Uterus (tissue), 4 donors: Measurements from ENCODE around the gene E2F8. TPM values are rescaled to one million over a fixed set of nuclear protein-coding genes. Genes with fewer than 3 reads are reported as not detected.

Source experiments
- DNase-seq, 2 donors: peaks; one replicate each; pipeline ENCODE4 v3.0.0-alpha.2; 2019 to 2020
- H3K27ac ChIP-seq, 2 donors: fragments of 200-600 bp; sonication (generic); 1 replicate in 1 of 2; 2 replicates in 1 of 2; pipeline ENCODE4 v1.5.1; 2016 to 2018
- H3K27me3 ChIP-seq, 2 donors: fragments of 200-600 bp; sonication (generic); one replicate each; pipeline ENCODE4 v1.5.1; 2018 to 2019; ENCODE audit warnings: control low read depth in 1 of 2
- H3K36me3 ChIP-seq, 2 donors: fragments of 200-600 bp; sonication (generic); one replicate each; pipeline ENCODE4 v1.5.1; 2019; ENCODE audit warnings: control low read depth in 1 of 2
- H3K4me1 ChIP-seq, 2 donors: fragments of 200-600 bp; sonication (generic); one replicate each; pipeline ENCODE4 v1.5.1; 2018 to 2019; ENCODE audit warnings: control low read depth in 1 of 2
- H3K4me3 ChIP-seq, 2 donors: fragments of 200-600 bp; sonication (generic); 1 replicate in 1 of 2; 2 replicates in 1 of 2; pipeline ENCODE4 v1.5.1; 2018 to 2019; ENCODE audit warnings: mild to moderate bottlenecking in 1 of 2
- H3K9me3 ChIP-seq, 2 donors: fragments of 200-600 bp; sonication (generic); one replicate each; pipeline ENCODE4 v1.5.1; 2019; ENCODE audit warnings: control low read depth in 1 of 2
- POLR2A ChIP-seq, 2 donors: fragments of 450-650 bp; IDR thresholded peaks; one replicate each; pipeline ENCODE4 v1.6.1; 2016; ENCODE audit warnings: antibody characterized with exemption in 2 of 2, mild to moderate bottlenecking in 1 of 2, moderate library complexity in 1 of 2
- intact Hi-C: fragments of 100-400 bp; cut with DNase I; formaldehyde crosslinking; loops from one replicate; pipeline ENCODE4 v1.15.1; 2023; ENCODE audit warnings: low total_unique reads
- total RNA-seq, 4 donors: library from RNA; depleted of rRNA in 3 of 4; stranded (reverse); fragments of >200 nt in 3 of 4; gene quantifications; one replicate each; pipeline versions ENCODE4 v1.1.0 to v1.2.4, GENCODE V29; 2014 to 2023
- TF ChIP-seq, protein P1 (sequence below), 4 experiments: fragments of 200-600 bp in 2 of 4; fragments of 450-650 bp in 2 of 4; sonication (generic) in 2 of 4; IDR thresholded peaks; one replicate each; pipeline ENCODE4 v1.5.1; 2016 to 2019; ENCODE audit warnings: antibody characterized with exemption in 4 of 4, mild to moderate bottlenecking in 2 of 4, moderate library complexity in 1 of 4
- donor health status: DM: yes; HTN: yes; CAD: no.

E2F8 gene
- total RNA-seq, 4 donors from 2014 or later, result 2.4 TPM; not detected in 3

DNA sequence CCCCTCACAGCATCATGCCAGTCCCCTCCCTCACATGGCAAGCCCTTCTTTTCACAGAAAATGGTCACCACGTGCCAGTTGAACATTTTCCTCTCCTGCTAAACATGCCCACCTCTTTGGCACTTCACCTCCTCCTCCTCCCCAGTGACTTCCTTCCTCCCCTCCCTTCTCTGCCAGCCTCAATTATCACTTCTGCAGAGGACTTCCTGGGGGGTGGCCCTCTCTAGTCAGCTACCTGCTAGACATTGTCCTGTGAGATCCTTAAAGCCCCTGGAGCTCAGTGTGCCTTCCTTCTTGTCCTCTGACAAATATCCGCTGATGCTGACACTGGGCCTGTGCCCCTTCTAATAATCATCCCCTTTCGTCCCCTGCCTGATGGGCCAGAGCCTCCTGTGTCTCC is 43.2 kb upstream of the E2F8 start:
- Histone ChIP-seq H3K4me3 (no peak overlapping the region), H3K4me1 (no peaks in the 10 kb centered on the region), H3K27me3 (no peaks in the 10 kb centered on the region), H3K9me3 (no peaks in the 10 kb centered on the region), H3K27ac (no peak overlapping the region), H3K36me3 (no peaks in the 10 kb centered on the region)
- intact Hi-C loops, result no loop called here
- TF ChIP-seq POLR2A (IDR thresholded peaks at IDR 0.05), result no peak
- TF ChIP-seq, protein P1, sequence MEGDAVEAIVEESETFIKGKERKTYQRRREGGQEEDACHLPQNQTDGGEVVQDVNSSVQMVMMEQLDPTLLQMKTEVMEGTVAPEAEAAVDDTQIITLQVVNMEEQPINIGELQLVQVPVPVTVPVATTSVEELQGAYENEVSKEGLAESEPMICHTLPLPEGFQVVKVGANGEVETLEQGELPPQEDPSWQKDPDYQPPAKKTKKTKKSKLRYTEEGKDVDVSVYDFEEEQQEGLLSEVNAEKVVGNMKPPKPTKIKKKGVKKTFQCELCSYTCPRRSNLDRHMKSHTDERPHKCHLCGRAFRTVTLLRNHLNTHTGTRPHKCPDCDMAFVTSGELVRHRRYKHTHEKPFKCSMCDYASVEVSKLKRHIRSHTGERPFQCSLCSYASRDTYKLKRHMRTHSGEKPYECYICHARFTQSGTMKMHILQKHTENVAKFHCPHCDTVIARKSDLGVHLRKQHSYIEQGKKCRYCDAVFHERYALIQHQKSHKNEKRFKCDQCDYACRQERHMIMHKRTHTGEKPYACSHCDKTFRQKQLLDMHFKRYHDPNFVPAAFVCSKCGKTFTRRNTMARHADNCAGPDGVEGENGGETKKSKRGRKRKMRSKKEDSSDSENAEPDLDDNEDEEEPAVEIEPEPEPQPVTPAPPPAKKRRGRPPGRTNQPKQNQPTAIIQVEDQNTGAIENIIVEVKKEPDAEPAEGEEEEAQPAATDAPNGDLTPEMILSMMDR (IDR thresholded peaks at IDR 0.05), result no peak
- DNase-seq, result no peak

DNA sequence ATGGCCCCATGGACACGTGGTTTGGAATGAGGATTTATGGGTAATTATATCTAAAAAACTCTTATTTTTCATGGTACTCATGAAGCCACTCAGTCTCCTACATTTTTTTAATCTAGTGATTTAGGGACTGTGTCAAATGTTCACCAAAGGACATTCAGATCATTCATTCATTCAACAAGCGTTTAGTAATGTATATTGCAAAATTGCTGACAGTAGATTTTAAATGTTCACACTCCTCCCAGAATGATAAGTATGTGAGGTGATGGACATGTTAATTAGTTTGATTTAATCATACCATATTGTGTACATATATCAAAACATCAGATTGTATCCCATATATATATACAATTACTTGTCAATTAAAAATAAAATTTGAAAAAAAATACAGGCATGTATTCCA is 40.8 kb upstream of the E2F8 start:
- intact Hi-C loops, result no loop called here
- H3K27me3 ChIP-seq, result no peaks in the 10 kb centered on the region
- TF ChIP-seq, protein P1 (IDR thresholded peaks at IDR 0.05), result no peak
- TF ChIP-seq POLR2A (IDR thresholded peaks at IDR 0.05), result no peak
- H3K36me3 ChIP-seq, result no peaks in the 10 kb centered on the region
- H3K4me3 ChIP-seq, result no peak overlapping the region
- no peaks in the 10 kb centered on the region for H3K9me3 ChIP-seq
- H3K27ac ChIP-seq, result no peak overlapping the region
- no peak for DNase-seq
- H3K4me1 ChIP-seq, result no peaks in the 10 kb centered on the region

DNA sequence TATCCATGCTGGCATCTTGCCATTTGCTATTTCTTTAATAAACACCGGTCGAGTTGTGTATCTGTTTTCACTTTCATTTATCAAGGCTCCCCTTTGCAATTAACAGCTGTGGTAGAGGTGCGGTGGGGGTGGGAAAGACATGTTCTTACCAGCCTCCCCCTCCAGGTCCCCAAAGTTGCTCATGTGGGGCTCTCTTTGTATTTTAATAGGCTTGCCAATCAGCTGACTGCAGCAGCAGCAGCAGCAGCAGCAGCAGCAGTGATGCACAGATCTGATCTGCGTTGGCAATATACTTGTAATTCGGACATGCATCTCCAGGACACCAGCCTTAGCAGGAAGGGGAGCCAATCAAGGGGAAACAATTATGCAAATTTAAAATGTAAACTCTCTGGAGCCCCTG is 40.3 kb upstream of the E2F8 start:
- no peaks in the 10 kb centered on the region for H3K4me1 ChIP-seq
- no peaks in the 10 kb centered on the region for H3K9me3 ChIP-seq
- intact Hi-C loops, result no loop called here
- DNase-seq, result no peak
- no peaks in the 10 kb centered on the region for H3K27me3 ChIP-seq
- no peak for TF ChIP-seq POLR2A (IDR thresholded peaks at IDR 0.05)
- no peak overlapping the region for H3K27ac ChIP-seq
- H3K36me3 ChIP-seq, result no peaks in the 10 kb centered on the region
- H3K4me3 ChIP-seq, result no peak overlapping the region

DNA sequence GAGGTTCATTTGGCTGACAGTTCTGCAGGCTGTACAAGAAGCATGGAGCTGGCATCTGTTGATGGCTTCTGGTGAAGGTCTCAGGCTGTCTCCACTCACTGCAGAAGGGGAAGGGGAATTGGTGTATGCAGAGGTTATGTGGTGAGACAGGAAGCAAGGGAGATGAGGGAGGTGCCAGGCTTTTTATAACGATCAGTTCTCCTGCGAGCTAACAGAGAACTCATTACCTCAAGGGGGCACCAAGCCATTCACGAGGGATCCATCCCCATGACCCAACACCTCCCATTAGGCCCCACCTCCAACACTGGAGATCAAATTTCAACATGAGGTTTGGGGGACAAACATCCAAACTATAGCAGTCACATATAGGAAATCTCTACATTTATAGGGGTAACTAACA is 38.7 kb upstream of the E2F8 start:
- intact Hi-C loops, result no loop called here
- no peaks in the 10 kb centered on the region for H3K4me1 ChIP-seq
- no peak overlapping the region for H3K4me3 ChIP-seq
- no peaks in the 10 kb centered on the region for H3K36me3 ChIP-seq
- no peaks in the 10 kb centered on the region for H3K9me3 ChIP-seq
- H3K27me3 ChIP-seq, result no peaks in the 10 kb centered on the region
- TF ChIP-seq, protein P1 (IDR thresholded peaks at IDR 0.05), result no peak
- TF ChIP-seq POLR2A (IDR thresholded peaks at IDR 0.05), result no peak
- H3K27ac ChIP-seq, result no peak overlapping the region
- no peak for DNase-seq

DNA sequence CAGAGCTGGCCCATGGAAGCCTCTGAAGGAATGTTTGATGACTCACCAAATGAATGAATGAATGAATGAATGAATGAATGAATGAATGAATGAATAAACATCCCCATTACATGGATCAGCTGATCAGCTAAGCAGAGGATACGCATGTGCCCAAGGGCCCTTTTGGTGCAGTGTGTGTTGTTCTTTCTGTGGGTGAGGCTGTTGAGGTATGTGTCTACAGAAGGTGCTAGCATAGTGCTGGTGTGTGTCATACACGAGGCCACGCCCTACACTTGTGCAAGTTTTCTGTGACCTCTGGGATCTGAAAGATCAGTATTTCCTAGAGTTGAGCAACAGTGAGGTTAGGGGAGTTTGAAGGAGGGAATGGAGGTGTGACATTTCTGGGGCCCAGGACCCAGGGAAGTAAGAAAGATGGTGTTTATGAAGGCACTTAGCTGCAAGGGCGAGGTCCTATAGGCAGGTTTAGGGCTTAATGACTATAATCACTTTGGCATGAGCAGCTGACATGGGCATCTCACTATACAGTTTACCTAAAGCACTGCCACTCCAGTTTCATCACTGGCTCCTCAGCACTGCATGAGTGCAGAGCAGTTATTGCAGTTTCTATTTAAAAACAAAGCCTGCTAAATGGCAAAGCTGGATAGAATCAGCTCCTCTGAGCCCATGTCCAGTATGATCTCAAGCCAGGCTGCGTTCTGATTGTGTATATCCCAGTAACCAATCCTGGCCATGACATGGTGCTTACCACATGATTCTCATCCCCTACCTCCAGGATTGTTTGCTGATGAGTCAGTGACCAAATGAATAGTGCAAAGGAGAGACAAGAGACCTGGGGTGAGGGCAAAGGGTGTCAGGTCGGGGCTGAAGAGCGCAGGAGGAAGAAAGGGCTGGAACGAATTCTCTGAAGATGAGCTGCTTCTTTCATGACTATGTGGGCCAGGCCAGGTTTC is 36.4 kb upstream of the E2F8 start:
- Histone ChIP-seq H3K4me3 (no peak overlapping the region), H3K9me3 (no peaks in the 10 kb centered on the region), H3K27ac (no peak overlapping the region), H3K27me3 (no peaks in the 10 kb centered on the region), H3K4me1 (no peaks in the 10 kb centered on the region), H3K36me3 (no peaks in the 10 kb centered on the region)
- TF ChIP-seq, protein P1 (IDR thresholded peaks at IDR 0.05), result no peak
- no peak for TF ChIP-seq POLR2A (IDR thresholded peaks at IDR 0.05)
- no peak for DNase-seq
- intact Hi-C loops, result no loop called here
